HuH-7.5 (cell line): ENCODE results near the gene PXMP2.

Source experiments
- DNase-seq: peaks from one replicate; pipeline ENCODE4 v3.0.0; 2011; ENCODE audit warnings: low spot score

PXMP2 gene

GRCh38 chr12:132687211-132688164 lies at the start of gene PXMP2, which contains the start of gene POLE:
TSS of gene PXMP2 (plus strand) at chr12:132687587. CDS start at chr12:132687671, 84 bp downstream.
TSS of gene POLE (minus strand) at chr12:132687342. CDS start at chr12:132687315, 27 bp downstream.
- DNase-seq: peak; percentile 92

GRCh38 chr12:132637811-132638210 lies 49.6 kb upstream of the PXMP2 start:
- DNase-seq: no peak

DNA sequence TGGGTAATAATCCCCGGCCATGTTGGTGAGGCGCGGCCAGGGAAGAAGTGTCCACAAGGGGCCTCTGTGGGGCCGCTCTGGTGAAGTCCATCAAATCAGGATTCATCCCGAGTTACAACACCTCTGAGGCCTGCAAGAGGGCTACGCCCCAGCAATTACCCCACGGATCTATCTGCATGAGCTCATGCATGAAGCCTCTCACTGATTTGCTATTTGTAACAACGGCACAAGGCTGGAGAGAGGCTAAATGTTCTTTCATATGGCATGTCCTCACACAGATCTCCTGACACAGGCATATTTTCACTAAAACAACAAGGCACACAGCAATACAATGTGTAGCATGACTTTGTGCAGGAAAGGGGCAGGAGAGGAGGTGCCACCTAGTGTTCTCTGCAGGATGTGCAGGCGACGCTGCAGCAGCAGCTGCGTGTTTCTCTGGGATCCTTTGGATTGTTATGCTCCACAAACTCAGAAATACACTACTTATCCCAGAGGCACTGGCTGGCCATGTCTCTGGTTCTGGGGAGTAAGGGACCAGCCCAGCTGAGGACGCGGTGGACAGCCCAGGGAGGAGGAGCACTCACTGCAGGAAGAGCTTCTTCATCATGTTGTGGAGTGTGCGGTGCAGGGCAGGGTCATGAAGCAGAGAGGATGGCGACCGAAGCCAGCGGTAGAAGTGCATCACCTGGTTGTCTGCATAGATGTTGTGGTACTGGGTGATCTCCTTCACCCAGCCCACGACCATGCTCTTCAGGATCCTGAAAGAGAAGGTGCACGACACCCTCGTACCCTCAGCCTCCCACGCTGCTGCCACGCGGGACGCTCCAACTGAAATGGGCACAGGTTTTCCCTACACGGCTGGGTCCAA lies 48.6 kb upstream of the PXMP2 start:
- DNase-seq: peak; percentile 71

DNA sequence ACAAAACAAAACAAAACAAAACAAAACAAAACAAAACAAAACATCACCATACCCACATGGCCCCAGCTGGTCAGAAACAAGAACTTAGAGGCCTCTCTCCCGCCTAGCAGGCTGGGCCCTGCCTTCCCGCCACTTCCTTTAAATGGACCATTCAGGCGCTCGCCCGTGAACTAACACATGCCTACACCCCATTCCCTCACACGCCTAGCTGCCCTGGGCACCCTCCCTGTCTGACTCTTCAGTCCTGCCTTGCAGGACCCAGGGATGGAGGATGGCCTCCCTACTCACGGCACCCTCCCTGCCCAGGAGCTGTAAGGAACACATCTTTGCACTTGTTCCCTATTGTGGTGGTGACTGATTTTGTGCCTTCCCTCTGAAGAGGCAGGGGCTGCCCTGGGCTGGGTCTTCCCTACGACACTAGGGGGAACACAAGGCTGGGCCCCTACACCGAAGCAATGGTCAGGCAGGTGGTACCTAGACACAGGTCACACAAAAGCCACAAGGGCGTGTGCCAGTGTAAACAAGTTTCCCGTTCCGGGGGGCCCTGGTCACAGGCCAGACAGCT lies 47.3 kb upstream of the PXMP2 start:
- DNase-seq: no peak

DNA sequence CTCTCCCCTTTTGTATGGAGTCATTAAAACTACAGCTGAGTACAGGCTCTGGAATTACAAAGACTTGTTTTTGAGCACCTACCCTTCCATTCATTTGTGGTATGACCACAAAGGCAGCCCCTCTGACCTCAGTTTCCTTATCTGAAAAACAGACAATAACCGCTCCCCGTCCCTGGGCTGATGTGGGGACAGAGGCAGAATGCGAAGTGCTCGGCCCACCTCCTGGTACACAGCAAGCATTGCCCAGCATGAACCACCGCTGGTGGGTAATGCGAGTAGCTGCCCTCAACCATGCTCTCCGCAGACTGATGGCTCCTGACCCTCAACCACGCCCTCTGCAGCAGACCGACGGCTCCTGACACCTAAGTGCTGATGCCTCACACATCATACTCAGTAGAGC lies 46.5 kb upstream of the PXMP2 start:
- no peak for DNase-seq

DNA sequence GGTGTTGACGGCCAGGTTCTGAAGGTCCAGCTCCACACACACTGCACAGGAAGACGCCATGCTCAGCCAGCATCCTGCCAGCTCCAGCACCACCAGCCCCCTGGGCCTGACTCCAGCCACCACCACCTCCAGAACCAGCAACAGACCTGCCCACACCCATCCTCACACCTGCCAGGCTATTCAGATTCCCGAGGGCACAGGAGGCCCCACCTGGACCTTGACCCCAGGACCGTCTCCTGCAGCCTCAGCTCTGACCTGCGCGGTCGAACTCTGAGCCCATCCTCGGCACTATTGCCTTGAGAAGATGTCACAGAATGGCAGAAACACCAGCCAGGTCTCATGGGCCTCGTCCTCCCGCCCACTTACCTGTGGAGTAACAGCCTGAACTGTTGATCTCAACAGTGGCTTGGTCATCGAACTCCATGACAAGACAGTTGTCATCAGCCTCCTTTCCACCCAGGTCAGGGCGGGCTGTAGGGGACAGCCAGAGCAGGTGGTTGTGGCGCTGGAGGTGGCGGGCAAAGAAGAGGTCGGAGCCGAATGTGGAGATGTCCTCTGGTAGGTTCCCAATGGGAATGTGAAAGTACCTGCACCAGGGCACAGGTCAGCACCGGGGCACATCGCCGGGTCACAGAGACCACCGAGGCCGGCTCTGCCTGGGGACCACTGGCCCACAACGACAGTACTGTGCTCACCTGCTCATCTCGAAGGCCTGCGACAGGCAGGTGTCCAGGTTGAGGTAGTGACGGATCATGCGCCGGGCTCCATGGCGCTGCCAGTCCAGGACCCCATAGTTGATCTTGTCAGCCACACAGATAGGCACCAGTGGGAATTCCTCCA lies 45.4 kb upstream of the PXMP2 start:
- no peak for DNase-seq

DNA sequence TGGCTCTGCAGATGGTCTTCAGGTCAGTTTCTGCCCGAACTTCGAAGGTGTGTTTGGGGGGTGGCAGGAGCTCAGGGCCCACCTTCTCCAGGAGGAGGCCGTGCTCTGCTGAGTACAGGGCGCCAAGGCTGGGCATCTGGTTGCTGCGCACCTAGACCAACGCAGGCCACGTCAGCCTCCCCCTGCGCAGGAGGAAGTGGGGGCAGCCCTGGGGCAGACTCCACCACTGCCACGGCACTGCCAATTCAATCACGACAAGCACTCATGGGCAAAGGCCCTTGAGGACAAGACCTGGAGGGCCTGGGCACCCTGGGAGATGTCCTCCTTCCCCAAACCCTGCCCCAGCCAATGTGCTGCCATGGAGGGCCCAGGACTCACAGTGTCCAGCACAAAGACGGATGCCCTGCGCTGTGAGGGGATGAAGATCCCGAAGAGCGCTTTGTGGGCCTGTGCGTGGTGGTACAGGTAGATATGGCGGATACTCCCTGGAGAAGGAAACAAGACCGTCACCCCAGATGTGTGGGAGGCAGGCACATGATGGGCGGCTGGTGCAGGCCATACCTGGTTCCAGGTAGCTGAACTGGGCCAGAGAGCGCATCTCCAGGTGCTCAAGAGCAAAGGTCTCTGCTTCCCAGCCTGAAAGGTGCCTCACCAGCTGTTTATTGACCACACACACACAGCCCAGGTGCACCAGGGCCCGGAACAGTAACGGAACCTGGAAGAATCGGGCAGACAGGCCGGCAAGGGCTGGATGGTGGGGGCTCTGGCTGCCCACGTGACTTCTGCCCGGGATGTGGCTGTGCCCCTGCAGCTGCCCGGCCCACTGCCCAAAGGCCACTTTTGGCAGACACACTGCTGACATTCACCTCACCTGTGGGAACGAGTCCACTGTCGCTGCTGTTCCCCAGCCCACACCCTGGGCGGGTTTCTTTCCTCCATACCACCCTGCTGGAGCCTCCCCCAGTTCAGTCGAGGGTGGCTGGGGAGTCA lies 44.2 kb upstream of the PXMP2 start:
- no peak for DNase-seq

DNA sequence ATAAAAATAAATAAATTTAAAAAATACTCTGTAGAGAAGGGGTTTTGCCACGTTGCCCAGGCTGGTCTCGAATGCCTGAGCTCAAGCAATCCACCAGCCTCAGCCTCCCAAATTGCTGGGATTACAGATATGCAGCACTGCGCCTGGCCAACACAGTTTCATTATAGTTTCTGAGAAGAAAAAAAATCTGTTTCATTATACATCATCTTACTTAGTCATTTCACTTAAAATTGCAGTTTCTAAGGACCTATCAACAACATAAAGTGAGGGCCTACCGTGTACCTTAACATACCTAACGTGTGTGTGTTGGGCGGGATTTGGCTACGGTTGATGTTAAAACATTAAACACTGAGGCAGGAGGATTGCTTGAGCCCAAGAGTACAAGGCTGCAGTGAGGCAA lies 40.5 kb upstream of the PXMP2 start:
- no peak for DNase-seq

GRCh38 chr12:132647858-132648257 lies 39.5 kb upstream of the PXMP2 start:
- no peak for DNase-seq

- DNase-seq: no peak
Measured at GRCh38 chr12:132648616-132649225, 38.7 kb upstream of the PXMP2 start.

GRCh38 chr12:132649226-132649945 lies 38.0 kb upstream of the PXMP2 start:
- no peak for DNase-seq

- DNase-seq: no peak
Measured at GRCh38 chr12:132651444-132652100, 35.8 kb upstream of the PXMP2 start.

- no peak for DNase-seq
Measured at GRCh38 chr12:132653567-132654290, 33.7 kb upstream of the PXMP2 start.

DNA sequence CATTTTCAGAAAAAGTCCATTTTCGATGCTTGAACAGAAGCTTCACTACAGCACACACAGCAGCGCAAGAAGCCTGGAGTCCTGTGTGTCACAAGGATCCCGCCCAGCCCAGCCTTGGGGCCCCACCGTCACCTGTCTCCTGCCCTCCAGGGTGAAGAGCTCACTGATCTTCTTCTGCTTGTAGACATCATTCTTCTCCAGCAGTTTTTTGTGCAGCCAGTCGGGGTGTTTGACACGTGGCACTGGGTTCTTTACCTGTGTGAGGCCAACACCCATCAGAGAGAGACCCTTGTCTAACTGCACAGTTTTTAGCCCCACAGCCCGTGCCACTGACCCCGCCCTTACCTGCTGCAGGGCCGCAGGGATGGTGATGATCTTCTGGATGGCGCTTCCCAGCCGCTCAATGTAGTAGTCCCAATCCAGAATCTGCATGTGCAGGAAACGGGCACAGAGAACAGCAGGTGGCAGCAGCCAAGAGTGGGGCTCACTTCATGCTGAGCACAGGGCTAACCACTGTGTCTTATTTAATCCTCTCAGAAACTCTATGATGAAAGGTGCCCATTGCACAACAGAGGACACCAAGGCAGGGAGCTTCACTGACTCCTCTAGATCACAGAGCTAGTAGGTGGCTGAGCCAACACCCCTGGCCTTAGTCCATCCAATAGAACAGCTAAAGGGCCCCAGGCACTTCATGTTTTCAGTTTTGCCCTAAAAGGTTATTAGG lies 30.2 kb upstream of the PXMP2 start:
- DNase-seq: no peak

DNA sequence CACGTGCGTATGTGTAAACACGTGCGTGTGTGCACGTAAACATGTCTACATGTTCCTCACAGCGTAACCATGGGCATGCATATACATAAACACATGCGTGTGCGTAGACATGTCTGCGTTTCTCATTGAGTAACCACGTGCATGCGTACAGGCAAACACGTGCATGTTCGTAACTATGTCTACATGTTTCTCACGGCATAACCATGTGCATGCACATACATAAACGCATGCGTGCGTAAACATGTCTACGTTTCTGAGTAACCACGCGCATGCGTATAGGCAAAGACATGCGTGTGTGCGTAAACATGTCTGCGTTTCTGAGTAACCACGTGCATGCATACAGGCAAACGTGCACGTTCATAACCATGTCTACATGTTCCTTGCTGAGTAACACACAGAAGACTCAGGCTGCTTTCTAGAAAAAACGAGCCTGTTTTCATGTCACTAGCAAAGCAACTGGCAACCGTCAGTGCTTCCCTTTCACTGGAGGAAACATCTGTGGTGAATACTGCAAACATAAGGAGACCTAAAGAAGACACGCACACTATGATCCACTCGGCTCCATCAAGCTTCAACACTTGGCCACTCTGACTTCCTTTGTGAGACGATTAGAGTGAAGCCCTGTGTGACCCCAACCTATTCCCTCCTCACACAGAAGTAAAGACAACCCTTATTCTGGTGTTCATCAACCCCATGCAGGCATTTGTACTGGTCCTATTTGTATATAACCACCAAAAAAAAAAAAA lies 29.1 kb upstream of the PXMP2 start:
- no peak for DNase-seq

DNA sequence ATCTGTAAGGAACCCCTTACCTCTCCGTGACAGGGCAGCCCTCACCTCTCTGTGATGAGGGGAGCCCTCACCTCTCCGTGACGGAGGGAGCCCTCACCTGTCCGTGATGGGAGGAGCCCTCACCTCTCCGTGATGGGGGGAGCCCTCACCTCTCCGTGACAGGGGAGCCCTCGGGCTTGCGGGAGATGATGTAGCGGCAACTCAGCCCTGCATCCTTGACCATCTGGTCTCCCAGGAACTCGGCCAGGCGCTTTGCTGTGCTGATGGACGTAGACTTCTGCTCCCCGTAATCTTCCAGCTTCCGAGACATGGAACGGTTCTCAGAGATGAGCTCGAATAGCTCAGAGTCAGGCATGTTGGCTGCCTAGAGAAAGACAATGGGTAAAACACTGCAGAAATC lies 28.2 kb upstream of the PXMP2 start:
- DNase-seq: no peak
